Karpas-422 (cell line): ENCODE data around the gene RLBP1. TPM values are rescaled to one million over a fixed set of nuclear protein-coding genes. Genes with fewer than 3 reads are reported as not detected.

Experiments used
- DNase-seq: peaks from one replicate; pipeline ENCODE4 v3.0.0-alpha.2; 2015
- H2AFZ ChIP-seq: fragments of 200-600 bp; sonication (generic); 2 replicates; pipeline ENCODE4 v1.6.1; 2014; ENCODE audit warnings: antibody characterized with exemption, low read length, mixed read lengths
- H3K27ac ChIP-seq: fragments of 200-600 bp; sonication (generic); 2 replicates; pipeline ENCODE4 v1.5.1; 2014; ENCODE audit warnings: mild to moderate bottlenecking, low read length, moderate library complexity
- H3K27me3 ChIP-seq: fragments of 200-600 bp; sonication (generic); 2 replicates; pipeline ENCODE4 v1.6.1; 2014; ENCODE audit warnings: low read length, mixed read lengths
- H3K36me3 ChIP-seq: fragments of 200-600 bp; sonication (generic); 2 replicates; pipeline ENCODE4 v1.6.1; 2014; ENCODE audit warnings: low read length, mixed read lengths; ENCODE audit not compliant: insufficient read depth
- H3K4me1 ChIP-seq: fragments of 200-600 bp; sonication (generic); 2 replicates; pipeline ENCODE4 v1.6.1; 2014; ENCODE audit warnings: mild to moderate bottlenecking, low read length, mixed read lengths
- H3K4me2 ChIP-seq: fragments of 200-600 bp; sonication (generic); 2 replicates; pipeline ENCODE4 v1.6.1; 2014; ENCODE audit warnings: low read length, low read depth, mild to moderate bottlenecking; ENCODE audit not compliant: poor library complexity, severe bottlenecking
- H3K4me3 ChIP-seq: fragments of 200-600 bp; sonication (generic); 2 replicates; pipeline ENCODE4 v1.5.1; 2014; ENCODE audit warnings: mild to moderate bottlenecking, antibody characterized with exemption, low read length, mixed read lengths
- H3K79me2 ChIP-seq: fragments of 200-600 bp; sonication (generic); 2 replicates; pipeline ENCODE4 v1.6.1; 2014; ENCODE audit warnings: mild to moderate bottlenecking, low read length, mixed read lengths
- H3K9ac ChIP-seq: fragments of 200-600 bp; sonication (generic); 2 replicates; pipeline ENCODE4 v1.6.0; 2014; ENCODE audit warnings: low read length
- H3K9me2 ChIP-seq: fragments of 200-600 bp; sonication (generic), shearing (Covaris generic); replicated peaks from 2 replicates; pipeline ENCODE4 v1.6.0; 2014; ENCODE audit warnings: mild to moderate bottlenecking, low read length, moderate library complexity; ENCODE audit not compliant: insufficient read depth
- H3K9me3 ChIP-seq: fragments of 300-700, 200-600 bp; sonication (generic); 2 replicates; pipeline ENCODE4 v1.6.1; 2014; ENCODE audit warnings: low read length, mixed read lengths
- H4K20me1 ChIP-seq: fragments of 200-600 bp; sonication (generic); 2 replicates; pipeline ENCODE4 v1.6.1; 2014; ENCODE audit warnings: mild to moderate bottlenecking, antibody characterized with exemption, low read length, low read depth; ENCODE audit not compliant: insufficient read depth
- total RNA-seq: library from RNA; depleted of rRNA; stranded (reverse); fragments of >200 nt; shearing (Covaris generic); gene quantifications from 2 replicates; pipeline ENCODE4 v1.2.3, GENCODE V29; 2014; ENCODE audit warnings: low replicate concordance

Gene RLBP1
- total RNA-seq, 1 experiment from 2014 or later = not detected

DNA sequence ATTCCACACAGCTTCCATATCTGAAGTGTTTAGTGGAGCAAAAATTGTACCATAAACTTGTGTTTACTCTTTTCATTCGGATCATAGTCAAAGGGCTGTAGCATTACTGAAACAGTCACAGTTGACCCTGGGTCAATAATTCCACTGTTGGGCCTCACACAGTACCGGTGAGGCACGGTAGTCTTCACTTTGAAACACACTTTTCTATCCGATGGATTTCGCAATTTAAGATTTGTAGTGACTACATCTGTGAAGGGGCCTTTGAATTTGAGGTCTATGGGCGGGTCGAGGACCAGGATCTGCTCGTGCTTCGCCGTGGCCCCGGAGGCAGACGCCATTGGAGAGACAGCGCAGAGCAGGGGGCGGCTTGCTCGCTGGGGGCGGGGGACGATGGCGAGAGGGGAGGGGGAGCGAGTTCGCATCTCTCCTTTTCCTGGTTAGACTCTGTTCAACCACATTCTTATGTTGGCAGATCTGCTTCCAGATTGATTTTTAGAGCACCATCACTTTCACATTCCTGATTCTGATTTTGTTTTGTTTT is 19.8 kb downstream of the RLBP1 start:
- peaks cover 20% of the 10 kb centered on the region for H3K4me1 ChIP-seq
- no peaks in the 10 kb centered on the region for H3K36me3 ChIP-seq
- no peaks in the 10 kb centered on the region for H3K79me2 ChIP-seq
- no peak overlapping the region for H3K4me3 ChIP-seq
- H3K9me3 ChIP-seq = no peaks in the 10 kb centered on the region
- H3K27me3 ChIP-seq = no peaks in the 10 kb centered on the region
- no peaks in the 10 kb centered on the region for H3K9me2 ChIP-seq
- DNase-seq = no peak
- H4K20me1 ChIP-seq = no peaks in the 10 kb centered on the region
- no peak overlapping the region for H3K27ac ChIP-seq
- H3K9ac ChIP-seq = no peak overlapping the region
- H2AFZ ChIP-seq = no peak overlapping the region
- H3K4me2 ChIP-seq = no peak overlapping the region

DNA sequence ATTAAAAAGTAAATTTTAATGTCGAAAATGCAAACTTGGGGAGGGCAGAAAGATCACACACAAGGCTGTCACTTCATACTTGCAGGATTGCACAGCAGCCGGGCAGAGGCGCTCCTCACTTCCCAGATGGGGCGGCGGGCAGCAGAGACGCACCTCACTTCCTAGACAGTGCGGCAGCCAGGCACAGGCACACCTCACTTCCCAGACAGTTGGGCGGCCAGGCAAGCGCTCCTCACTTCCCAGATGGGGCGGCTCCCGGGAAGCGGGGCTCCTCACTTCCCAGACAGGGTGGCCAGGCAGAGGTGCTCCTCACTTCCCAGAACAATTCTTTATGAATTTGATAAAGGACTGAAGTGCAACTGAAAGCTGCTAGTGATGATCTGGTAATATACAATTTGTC is 21.2 kb downstream of the RLBP1 start:
- Histone ChIP-seq H3K9me3 (no peaks in the 10 kb centered on the region), H3K4me1 (peaks cover 20% of the 10 kb centered on the region), H3K9ac (no peak overlapping the region), H3K9me2 (no peaks in the 10 kb centered on the region), H3K79me2 (no peaks in the 10 kb centered on the region), H3K36me3 (no peaks in the 10 kb centered on the region), H3K27me3 (no peaks in the 10 kb centered on the region), H3K4me2 (no peak overlapping the region), H4K20me1 (no peaks in the 10 kb centered on the region), H3K4me3 (no peak overlapping the region), H2AFZ (no peak overlapping the region), H3K27ac (no peak overlapping the region)
- no peak for DNase-seq

DNA sequence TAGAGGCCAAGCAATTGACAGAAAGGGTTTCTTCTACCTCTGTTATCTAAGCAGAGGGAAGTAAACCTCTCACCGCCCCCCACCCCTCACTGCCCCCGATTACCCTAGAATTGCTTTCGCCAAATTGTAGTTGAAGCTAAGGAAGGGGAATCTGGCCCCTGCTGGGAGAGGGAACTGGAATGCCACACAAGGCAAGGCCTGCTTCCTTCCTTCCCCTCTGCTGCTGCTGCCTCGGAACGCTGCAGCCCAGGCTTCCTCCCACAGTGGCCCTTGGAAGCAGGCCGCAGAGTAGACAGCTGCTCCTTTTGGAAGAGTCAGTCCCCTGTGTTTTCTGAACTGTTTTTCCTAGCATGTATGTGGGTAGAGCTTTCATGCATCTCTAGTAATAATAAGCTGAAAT is 21.6 kb downstream of the RLBP1 start:
- Histone ChIP-seq H3K4me2 (no peak overlapping the region), H3K4me1 (peaks cover 20% of the 10 kb centered on the region), H3K27ac (no peak overlapping the region), H2AFZ (no peak overlapping the region), H3K27me3 (no peaks in the 10 kb centered on the region), H3K9me3 (no peaks in the 10 kb centered on the region), H4K20me1 (no peaks in the 10 kb centered on the region), H3K79me2 (no peaks in the 10 kb centered on the region), H3K36me3 (no peaks in the 10 kb centered on the region), H3K4me3 (no peak overlapping the region), H3K9me2 (no peaks in the 10 kb centered on the region), H3K9ac (no peak overlapping the region)
- DNase-seq = no peak

DNA sequence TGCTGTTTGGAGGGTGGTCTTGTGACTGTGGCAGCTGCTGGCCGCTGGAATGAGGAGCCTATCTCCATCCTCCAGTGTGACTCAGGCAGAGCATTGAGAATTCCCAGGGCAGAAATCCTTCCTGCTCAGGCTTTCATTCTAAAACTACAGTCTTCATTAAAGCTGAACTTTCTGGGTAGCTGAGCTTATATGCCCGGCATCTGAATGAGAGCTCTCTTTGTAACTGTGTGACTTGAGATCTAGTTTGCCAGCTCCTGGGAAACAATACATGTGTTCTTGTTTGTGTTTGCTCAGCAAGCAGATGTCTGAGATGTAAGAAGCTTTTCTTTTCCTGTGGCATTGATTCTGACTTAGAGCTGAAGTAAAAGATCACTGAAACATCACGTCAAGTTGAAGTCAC is 22.4 kb downstream of the RLBP1 start:
- H3K36me3 ChIP-seq = no peaks in the 10 kb centered on the region
- H3K4me2 ChIP-seq = no peak overlapping the region
- no peak overlapping the region for H3K4me3 ChIP-seq
- H3K27ac ChIP-seq = no peak overlapping the region
- no peaks in the 10 kb centered on the region for H3K9me2 ChIP-seq
- no peaks in the 10 kb centered on the region for H3K9me3 ChIP-seq
- no peak overlapping the region for H2AFZ ChIP-seq
- DNase-seq = no peak
- no peak overlapping the region for H3K9ac ChIP-seq
- no peaks in the 10 kb centered on the region for H4K20me1 ChIP-seq
- no peaks in the 10 kb centered on the region for H3K27me3 ChIP-seq
- H3K79me2 ChIP-seq = no peaks in the 10 kb centered on the region
- peaks cover 20% of the 10 kb centered on the region for H3K4me1 ChIP-seq

DNA sequence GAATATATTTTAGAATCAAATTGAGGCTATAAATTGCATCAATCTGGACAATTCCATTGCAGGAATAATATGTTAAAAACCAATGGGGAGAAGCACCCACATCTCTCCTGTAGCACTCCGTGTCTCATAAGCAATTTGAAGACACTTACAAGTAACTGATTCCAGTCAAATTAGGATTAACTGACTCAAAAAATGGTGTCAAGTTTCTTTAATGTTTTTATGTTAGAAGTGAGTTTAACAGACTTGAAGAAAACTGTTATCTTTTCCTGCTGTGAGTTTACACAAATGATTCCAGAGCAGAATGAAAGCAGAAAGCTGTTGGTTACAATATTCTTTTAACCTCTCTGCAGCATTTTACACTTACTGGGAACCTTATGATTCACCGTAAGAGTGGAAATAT is 23.2 kb downstream of the RLBP1 start:
- no peak for DNase-seq

DNA sequence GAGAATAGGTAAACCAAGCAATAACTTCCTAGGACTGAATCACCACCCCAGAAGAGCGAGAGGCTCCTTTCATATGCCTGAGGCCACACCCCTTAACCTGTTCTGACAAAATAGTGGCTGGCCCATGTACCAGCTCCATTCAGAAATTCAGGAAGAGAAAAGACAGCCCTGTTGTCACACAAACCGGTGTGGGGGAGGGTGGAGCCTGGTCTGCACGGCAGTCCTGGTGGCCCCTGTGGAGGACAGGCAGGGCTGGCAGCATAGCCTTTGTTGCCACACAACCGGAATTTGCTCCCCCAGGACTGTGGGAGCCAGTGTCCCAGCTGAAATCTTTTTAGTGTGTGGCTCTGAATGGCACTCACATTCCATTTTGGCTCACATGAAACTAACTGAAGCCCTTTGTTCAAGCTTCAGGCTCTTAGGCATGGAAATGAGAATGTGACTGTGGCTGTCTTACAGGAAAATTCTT is 23.8 kb downstream of the RLBP1 start:
- H3K4me2 ChIP-seq = peak overlapping the region; percentile 36
- no peak overlapping the region for H2AFZ ChIP-seq
- H3K36me3 ChIP-seq = no peaks in the 10 kb centered on the region
- no peaks in the 10 kb centered on the region for H3K9me3 ChIP-seq
- DNase-seq = no peak
- H3K4me1 ChIP-seq = peaks cover 20% of the 10 kb centered on the region
- no peaks in the 10 kb centered on the region for H3K9me2 ChIP-seq
- H3K9ac ChIP-seq = no peak overlapping the region
- H4K20me1 ChIP-seq = no peaks in the 10 kb centered on the region
- peak overlapping the region; percentile 24; the same call in 1 of the 2 replicates for H3K27ac ChIP-seq
- H3K27me3 ChIP-seq = no peaks in the 10 kb centered on the region
- H3K4me3 ChIP-seq = no peak overlapping the region
- no peaks in the 10 kb centered on the region for H3K79me2 ChIP-seq

More for the DNA sequence above, 23.2 kb downstream of the RLBP1 start:
- Histone ChIP-seq H3K4me3 (no peak overlapping the region), H3K9ac (no peak overlapping the region), H2AFZ (no peak overlapping the region), H3K9me2 (no peaks in the 10 kb centered on the region), H3K27me3 (no peaks in the 10 kb centered on the region), H3K27ac (peak overlapping the region; percentile 24), H3K9me3 (no peaks in the 10 kb centered on the region), H4K20me1 (no peaks in the 10 kb centered on the region), H3K79me2 (no peaks in the 10 kb centered on the region), H3K36me3 (no peaks in the 10 kb centered on the region), H3K4me1 (peaks cover 20% of the 10 kb centered on the region), H3K4me2 (peak overlapping the region; percentile 36)

DNA sequence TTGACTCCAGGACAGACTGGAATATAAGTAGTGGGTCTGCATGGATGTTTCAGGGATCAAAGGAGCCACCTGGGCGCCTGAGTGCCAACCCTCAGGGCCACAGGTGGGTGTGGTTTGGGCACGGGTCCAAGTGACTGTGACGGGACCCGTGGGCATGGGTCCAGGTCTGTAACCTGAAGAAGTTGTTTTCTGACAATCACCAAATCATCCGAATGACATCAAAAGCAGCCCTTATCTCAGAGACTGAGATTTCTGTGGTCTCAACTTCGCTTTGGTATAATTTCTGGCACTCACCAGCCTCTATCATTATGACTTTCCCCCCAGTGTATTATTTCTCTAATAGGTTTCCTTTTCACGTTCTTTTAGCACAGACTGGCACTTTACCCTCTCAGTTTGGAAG is 24.4 kb downstream of the RLBP1 start:
- Histone ChIP-seq H3K27me3 (no peaks in the 10 kb centered on the region), H3K36me3 (peaks cover 2% of the 10 kb centered on the region; the same call in 1 of the 2 replicates), H3K9me3 (no peaks in the 10 kb centered on the region), H3K27ac (no peak overlapping the region), H4K20me1 (no peaks in the 10 kb centered on the region), H3K9ac (no peak overlapping the region), H3K4me3 (no peak overlapping the region), H2AFZ (no peak overlapping the region), H3K79me2 (no peaks in the 10 kb centered on the region), H3K9me2 (no peaks in the 10 kb centered on the region), H3K4me1 (peaks cover 20% of the 10 kb centered on the region), H3K4me2 (peak overlapping the region; percentile 36)
- no peak for DNase-seq

DNA sequence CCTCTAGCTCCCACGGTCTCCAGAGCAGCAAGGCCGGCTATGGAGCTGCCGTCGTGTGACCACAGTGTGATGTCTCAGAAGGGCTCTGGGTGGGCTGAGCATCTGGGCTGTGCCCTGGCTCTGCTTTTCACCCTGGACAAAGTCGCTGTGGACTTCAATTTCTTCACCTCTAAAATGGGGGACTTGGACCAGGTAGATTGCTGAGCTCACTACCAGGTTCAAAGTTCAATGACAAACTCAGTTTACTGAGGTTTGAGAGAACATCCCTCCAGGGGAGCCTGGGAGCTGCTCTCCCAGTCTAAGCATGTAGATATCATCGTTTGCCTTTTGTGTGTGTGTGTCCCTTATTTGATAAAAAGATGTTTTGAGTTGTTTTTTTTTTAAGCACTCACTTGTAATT is 25.1 kb downstream of the RLBP1 start:
- no peak overlapping the region for H3K4me2 ChIP-seq
- H2AFZ ChIP-seq = no peak overlapping the region
- no peaks in the 10 kb centered on the region for H3K27me3 ChIP-seq
- H3K9me3 ChIP-seq = no peaks in the 10 kb centered on the region
- peaks cover 20% of the 10 kb centered on the region for H3K4me1 ChIP-seq
- no peak overlapping the region for H3K9ac ChIP-seq
- no peak overlapping the region for H3K27ac ChIP-seq
- H4K20me1 ChIP-seq = no peaks in the 10 kb centered on the region
- H3K4me3 ChIP-seq = no peak overlapping the region
- peaks cover 2% of the 10 kb centered on the region; the same call in 1 of the 2 replicates for H3K36me3 ChIP-seq
- DNase-seq = no peak
- no peaks in the 10 kb centered on the region for H3K79me2 ChIP-seq
- no peaks in the 10 kb centered on the region for H3K9me2 ChIP-seq
